Breast epithelium (tissue), 3 donors: ENCODE results near the gene PIP4K2B.

Experiments used
- POLR2AphosphoS5 ChIP-seq, 3 donors: sonication (generic); formaldehyde crosslinking; IDR thresholded peaks; one replicate each; pipeline ENCODE4 v1.6.1; 2017; ENCODE audit warnings: antibody characterized with exemption in 3 of 3
- TF ChIP-seq, protein P1 (sequence below), 3 donors: fragments of 450-650 bp; IDR thresholded peaks; one replicate each; pipeline ENCODE4 v1.5.1; 2016 to 2017; ENCODE audit warnings: antibody characterized with exemption in 3 of 3, mild to moderate bottlenecking in 3 of 3, moderate library complexity in 3 of 3

DNA sequence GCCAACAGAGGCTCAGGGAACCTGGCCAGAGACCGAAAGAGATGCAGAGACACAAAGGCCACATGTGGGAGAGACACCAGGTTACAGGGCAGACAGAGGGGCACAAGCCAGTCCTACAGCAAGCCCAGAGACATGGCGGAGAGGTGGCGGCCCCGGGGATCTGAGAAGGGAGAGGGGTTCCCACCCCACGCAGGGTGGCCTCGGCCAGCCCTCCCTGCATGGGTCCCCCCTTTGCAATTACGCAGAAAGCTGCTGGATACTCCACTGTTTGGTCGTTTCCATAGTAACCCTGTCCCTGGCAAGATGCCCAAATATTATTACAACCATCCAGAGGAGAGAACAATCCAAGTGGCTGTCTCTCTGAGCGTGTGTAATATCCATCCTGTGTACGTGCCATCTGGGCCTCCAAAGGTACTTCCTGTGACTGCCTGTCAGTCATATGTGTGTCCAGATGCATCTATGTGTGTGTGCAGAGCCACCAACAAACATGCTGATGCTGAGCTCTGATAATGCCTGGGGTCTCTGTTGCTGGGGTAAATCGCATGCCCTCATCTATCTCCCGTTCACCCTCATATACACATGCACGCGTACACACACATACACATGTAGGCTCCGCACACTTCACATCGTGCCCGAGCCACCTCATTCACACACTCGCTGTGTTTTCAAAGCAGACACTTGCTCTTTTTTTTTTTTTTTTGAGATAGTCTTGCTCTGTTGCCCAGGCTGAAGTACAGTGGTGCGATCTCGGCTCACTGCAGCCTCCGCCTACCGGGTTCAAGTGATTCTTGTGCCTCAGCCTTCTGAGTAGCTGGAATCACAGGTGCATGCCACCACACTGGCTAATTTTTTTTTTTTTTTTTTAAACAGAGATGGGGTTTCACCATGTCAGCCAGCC, 56.7 kb downstream of the PIP4K2B start:
- TF ChIP-seq POLR2AphosphoS5 (IDR thresholded peaks at IDR 0.05) = peak in 1 of 3 donors; percentile 36
- TF ChIP-seq, protein P1, sequence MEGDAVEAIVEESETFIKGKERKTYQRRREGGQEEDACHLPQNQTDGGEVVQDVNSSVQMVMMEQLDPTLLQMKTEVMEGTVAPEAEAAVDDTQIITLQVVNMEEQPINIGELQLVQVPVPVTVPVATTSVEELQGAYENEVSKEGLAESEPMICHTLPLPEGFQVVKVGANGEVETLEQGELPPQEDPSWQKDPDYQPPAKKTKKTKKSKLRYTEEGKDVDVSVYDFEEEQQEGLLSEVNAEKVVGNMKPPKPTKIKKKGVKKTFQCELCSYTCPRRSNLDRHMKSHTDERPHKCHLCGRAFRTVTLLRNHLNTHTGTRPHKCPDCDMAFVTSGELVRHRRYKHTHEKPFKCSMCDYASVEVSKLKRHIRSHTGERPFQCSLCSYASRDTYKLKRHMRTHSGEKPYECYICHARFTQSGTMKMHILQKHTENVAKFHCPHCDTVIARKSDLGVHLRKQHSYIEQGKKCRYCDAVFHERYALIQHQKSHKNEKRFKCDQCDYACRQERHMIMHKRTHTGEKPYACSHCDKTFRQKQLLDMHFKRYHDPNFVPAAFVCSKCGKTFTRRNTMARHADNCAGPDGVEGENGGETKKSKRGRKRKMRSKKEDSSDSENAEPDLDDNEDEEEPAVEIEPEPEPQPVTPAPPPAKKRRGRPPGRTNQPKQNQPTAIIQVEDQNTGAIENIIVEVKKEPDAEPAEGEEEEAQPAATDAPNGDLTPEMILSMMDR (IDR thresholded peaks at IDR 0.05) = no peak
